Nephron (organoid): Measurements from ENCODE around the gene ATP6V1B1.

ENCODE experiments used
- H3K27ac Mint-ChIP-seq, 3 experiments: 2 replicates each; pipeline ENCODE4 v1.8.0; 2020; ENCODE audit warnings: mixed read lengths in 3 of 3, mild to moderate bottlenecking in 2 of 3, moderate library complexity in 1 of 3
- H3K27me3 Mint-ChIP-seq: 2 replicates; pipeline ENCODE4 v1.8.0; 2021; ENCODE audit warnings: low read depth, mild to moderate bottlenecking, moderate library complexity, mixed read lengths
- H3K36me3 Mint-ChIP-seq: 2 replicates; pipeline ENCODE4 v1.8.0; 2020; ENCODE audit warnings: low read depth, mixed read lengths
- H3K4me1 Mint-ChIP-seq: 2 replicates; pipeline ENCODE4 v1.8.0; 2020; ENCODE audit warnings: mixed read lengths
- H3K4me3 Mint-ChIP-seq, 3 experiments: 2 replicates each; pipeline ENCODE4 v1.8.0; 2020; ENCODE audit warnings: mild to moderate bottlenecking in 3 of 3, mixed read lengths in 3 of 3, moderate library complexity in 2 of 3
- H3K9me3 Mint-ChIP-seq: 2 replicates; pipeline ENCODE4 v1.8.0; 2020; ENCODE audit warnings: mixed read lengths
- TF ChIP-seq, protein P1 (sequence below), 3 experiments: fragments of 200-600 bp; sonication (generic); IDR thresholded peaks; one replicate each; pipeline ENCODE4 v1.5.0; 2021; ENCODE audit warnings: antibody characterized with exemption in 3 of 3; ENCODE audit not compliant: unreplicated experiment in 3 of 3

Gene ATP6V1B1

DNA sequence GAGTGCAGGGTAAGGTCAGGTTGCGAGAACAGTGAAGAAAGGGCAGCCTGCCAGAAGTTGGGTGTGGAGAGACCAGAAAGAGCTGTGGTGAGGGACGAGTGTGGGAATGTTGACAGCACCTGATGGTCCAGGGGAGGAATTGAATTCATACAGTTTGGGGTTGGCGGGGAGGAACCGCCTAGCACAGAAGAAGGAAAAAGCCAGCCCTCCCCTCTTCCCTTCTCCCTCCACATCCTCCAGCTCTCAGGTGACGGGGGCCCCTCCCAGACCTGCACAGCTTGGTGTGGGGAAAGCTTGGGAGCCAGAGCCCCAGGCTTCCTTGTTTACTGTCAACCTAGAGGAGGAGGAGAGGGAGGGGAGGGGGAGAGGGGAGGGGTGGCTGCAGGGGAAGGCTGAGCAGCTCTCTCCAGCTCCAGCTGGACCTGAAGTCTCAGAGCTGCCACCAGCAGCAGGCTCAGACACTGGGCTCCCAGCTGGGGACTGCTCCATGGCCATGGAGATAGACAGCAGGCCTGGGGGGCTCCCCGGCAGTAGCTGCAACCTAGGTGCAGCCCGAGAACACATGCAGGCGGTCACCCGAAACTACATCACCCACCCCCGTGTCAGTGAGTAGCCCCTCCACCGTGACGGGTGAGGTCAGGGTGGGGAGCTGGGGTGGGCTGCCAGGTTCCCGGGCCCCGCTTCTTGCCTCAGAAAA lies at the start of gene ATP6V1B1:
Gene ATP6V1B1 (plus strand): TSS at position 433 of the 697 bp plus-strand sequence. CDS start 55 bp downstream, at position 488.
- Mint-ChIP-seq H3K36me3 (no peaks in the 10 kb centered on the region), H3K4me1 (peaks cover 18% of the 10 kb centered on the region), H3K27ac (peak within 1 kb of the TSS in 1 of 3 experiments; percentile 82), H3K4me3 (peak within 1 kb of the TSS in 1 of 3 experiments; percentile 45), H3K27me3 (peaks cover 48% of the 10 kb centered on the region), H3K9me3 (no peaks in the 10 kb centered on the region)
- TF ChIP-seq, protein P1, sequence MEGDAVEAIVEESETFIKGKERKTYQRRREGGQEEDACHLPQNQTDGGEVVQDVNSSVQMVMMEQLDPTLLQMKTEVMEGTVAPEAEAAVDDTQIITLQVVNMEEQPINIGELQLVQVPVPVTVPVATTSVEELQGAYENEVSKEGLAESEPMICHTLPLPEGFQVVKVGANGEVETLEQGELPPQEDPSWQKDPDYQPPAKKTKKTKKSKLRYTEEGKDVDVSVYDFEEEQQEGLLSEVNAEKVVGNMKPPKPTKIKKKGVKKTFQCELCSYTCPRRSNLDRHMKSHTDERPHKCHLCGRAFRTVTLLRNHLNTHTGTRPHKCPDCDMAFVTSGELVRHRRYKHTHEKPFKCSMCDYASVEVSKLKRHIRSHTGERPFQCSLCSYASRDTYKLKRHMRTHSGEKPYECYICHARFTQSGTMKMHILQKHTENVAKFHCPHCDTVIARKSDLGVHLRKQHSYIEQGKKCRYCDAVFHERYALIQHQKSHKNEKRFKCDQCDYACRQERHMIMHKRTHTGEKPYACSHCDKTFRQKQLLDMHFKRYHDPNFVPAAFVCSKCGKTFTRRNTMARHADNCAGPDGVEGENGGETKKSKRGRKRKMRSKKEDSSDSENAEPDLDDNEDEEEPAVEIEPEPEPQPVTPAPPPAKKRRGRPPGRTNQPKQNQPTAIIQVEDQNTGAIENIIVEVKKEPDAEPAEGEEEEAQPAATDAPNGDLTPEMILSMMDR (IDR thresholded peaks at IDR 0.05; ENCODE audit: unreplicated experiment in 3 of 3): no peak

DNA sequence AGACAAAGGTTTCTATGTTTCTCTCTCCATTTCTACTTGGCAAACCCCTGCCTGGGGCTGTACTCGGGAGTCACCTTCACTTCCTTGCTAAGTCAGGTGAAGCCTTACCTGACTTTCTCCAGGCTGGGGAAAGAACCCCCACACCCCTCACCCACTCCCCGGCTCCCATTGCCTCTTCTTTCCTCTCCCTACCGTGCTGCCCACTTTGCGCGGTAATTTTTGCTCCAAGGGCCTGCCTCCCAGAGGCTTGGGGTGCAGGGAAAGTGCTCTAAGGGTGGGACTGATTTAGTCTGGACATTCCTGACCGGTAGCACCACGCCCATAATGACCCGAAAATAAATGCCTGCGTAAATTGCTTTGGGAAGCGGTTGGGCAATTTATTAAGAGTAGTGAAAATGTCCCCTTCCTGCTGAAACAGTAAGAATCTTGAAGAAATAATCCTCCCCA lies 49.1 kb upstream of the ATP6V1B1 start:
- peaks cover 100% of the 10 kb centered on the region for H3K27me3 Mint-ChIP-seq
- peaks cover 21% of the 10 kb centered on the region for H3K9me3 Mint-ChIP-seq
- H3K27ac Mint-ChIP-seq: no peak overlapping the region
- peak overlapping the region; percentile 75 to 78 (median 77) for H3K4me3 Mint-ChIP-seq
- no peaks in the 10 kb centered on the region for H3K36me3 Mint-ChIP-seq
- TF ChIP-seq, protein P1 (IDR thresholded peaks at IDR 0.05; ENCODE audit: unreplicated experiment in 3 of 3): no peak
- peaks cover 35% of the 10 kb centered on the region for H3K4me1 Mint-ChIP-seq

DNA sequence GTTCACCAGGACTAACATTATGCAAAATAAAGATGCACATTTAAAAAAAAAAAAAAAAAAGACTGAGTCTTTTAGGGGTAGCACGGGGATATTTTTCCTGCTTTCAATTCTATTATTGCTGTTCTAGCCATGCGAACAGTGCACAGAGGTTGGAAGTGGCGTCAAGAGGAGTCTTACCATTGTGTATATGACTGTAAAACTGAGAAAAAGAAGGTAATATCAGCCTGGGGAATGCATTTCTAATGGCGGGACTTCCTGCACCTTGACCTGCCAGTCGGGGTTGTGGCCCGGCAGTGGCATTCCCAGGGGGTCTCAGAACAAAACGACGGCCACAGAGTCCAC lies 48.5 kb upstream of the ATP6V1B1 start:
- Mint-ChIP-seq H3K36me3 (no peaks in the 10 kb centered on the region), H3K4me1 (peaks cover 35% of the 10 kb centered on the region), H3K4me3 (peak overlapping the region; percentile 75 to 78 (median 77)), H3K27ac (no peak overlapping the region), H3K27me3 (peaks cover 100% of the 10 kb centered on the region), H3K9me3 (peaks cover 16% of the 10 kb centered on the region)
- TF ChIP-seq, protein P1 (IDR thresholded peaks at IDR 0.05; ENCODE audit: unreplicated experiment in 3 of 3): no peak

DNA sequence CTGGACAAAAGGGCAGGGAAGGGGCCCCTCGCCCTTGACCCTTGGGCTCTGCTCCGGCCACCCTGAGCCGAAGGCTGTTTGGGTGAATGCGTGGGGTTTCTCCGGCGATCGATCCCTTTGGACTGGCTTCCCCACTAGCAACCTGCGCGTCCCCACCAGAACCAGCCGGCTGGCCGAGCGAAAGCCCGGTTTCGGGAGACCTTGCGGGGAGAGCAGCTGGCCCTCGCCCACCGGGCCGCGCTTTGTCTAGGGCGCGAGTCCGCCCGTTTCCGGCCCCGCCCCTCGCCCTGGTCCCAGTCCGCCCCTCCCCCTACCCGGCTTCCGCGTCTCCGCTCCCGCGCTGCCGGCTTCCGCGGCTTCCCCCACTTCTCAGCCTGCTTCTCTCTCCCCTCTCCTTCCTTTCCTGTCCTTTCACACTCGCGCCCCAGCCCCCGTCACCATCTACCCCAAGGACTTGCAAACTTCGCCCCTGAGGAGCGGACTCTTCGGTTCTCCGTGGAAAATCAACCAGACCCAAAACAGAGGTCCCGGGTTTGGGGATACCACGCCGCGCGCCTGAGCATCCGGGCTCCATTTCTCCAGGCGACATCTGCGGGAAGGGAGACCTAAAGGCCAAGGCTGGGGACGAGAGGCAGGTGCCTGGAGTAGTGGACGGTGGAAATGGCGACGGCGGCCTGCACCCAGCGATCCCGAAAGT lies 48.0 kb upstream of the ATP6V1B1 start:
- TF ChIP-seq, protein P1 (IDR thresholded peaks at IDR 0.05; ENCODE audit: unreplicated experiment in 3 of 3): no peak
- H3K27ac Mint-ChIP-seq: no peak overlapping the region
- no peaks in the 10 kb centered on the region for H3K36me3 Mint-ChIP-seq
- H3K4me1 Mint-ChIP-seq: peaks cover 35% of the 10 kb centered on the region
- peaks cover 100% of the 10 kb centered on the region for H3K27me3 Mint-ChIP-seq
- peak overlapping the region; percentile 72 to 78 (median 78) for H3K4me3 Mint-ChIP-seq
- H3K9me3 Mint-ChIP-seq: peaks cover 14% of the 10 kb centered on the region

DNA sequence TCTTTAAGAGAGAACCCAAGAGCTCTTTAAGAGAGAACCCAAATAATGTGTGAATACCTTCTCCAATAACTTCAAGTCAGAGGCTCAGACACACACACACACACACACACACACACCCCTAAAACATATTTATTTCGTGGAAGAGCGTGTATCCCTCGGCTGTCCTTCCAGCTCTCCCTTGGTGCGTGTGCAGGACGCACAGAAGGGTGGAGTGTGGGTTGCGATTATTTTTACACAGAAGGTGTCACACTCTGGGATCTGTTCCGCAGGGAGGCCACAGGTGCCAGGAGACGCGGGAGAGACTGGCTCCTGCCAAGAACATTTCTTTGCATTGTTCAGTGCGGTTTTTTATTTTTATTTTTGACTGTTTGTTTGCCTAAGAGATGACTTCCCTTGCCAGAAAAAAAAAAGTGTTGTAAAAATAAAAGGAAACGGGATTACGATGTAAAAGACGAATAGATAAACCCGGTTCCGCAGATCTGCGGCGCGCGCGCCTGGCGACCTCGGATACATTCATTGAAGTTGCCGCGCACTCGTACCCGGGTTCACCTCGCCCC lies 47.3 kb upstream of the ATP6V1B1 start:
- peaks cover 100% of the 10 kb centered on the region for H3K27me3 Mint-ChIP-seq
- TF ChIP-seq, protein P1 (IDR thresholded peaks at IDR 0.05; ENCODE audit: unreplicated experiment in 3 of 3): no peak
- H3K27ac Mint-ChIP-seq: no peak overlapping the region
- H3K36me3 Mint-ChIP-seq: no peaks in the 10 kb centered on the region
- H3K4me1 Mint-ChIP-seq: peaks cover 35% of the 10 kb centered on the region
- H3K4me3 Mint-ChIP-seq: peak overlapping the region; percentile 72 to 78 (median 78)
- H3K9me3 Mint-ChIP-seq: peaks cover 11% of the 10 kb centered on the region
